Epithelial cell of prostate (primary cell): Measurements from ENCODE around the gene H1-8.

Experiments
- DNase-seq: peaks from one replicate; pipeline ENCODE4 v3.0.0-alpha.2; 2011; ENCODE audit warnings: low read depth, low spot score
- H3K27ac ChIP-seq: fragments of 450-650 bp; 2 replicates; pipeline ENCODE4 v1.5.1; 2017; ENCODE audit warnings: mild to moderate bottlenecking

Gene H1-8

DNA sequence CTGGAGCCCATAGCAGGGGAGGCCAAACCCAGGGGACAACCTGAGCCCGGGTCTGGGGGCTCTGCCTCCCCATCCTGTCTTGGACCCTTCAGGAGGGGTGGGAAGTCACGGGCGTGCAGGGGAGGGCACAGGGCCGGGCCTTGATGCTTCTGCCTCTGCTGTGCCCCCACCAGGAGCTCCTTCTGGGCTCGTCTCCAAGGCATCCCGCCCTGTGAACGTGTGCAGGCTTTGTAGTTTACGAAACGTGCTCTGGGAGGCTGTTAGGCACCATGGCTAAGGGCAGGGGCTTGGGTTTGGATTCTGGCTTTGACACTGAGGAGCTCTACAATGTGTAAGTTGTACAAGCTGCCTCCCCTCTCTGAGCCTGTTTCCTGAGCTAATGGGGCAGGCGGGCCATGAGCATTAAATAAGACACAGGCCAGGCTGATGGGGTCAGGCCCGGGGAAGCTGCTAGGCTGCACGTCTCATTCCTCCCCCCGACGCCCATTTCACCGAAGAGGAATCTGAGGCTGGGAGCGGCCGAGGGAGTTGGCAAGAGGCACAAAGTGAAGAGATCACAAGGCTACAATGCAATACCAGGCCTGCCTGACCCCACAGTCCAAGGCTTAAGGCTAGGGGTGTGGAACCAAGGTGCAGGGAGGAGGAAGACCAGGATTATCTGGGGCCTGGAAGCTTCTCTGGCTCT lies 43.9 kb downstream of the H1-8 start:
- DNase-seq, result no peak
- H3K27ac ChIP-seq, result no peak overlapping the region

DNA sequence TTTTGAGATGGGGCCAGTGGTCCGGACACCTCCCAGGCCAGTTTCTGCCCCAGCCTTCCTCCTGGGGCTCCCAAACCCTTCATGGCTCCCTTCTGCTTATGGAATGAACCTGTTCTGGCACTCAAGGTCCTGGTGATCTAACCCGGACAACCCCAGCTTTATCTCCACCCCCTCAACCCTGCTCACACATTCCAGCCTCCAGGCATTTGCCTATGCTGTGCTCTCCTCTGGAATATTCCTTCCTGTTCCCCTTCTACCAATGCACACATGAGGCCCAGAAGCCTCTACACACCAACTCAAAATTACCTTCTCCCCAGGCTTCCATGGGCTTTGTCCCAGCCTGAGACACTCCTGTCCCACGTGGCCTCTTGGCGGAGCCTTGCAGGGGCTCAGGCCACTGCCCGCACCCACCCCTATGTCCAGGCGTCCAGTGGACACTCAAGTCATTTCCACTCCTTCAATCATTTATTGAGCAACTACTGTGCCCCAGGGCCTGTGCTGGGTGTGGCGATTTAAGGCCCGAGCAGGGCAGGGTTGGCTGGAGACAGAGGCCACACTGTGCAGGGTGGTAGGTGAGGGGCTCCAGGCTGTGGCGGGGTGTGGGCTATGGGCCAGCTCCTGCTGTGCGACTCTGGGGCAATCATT lies 44.7 kb downstream of the H1-8 start:
- no peak for DNase-seq
- H3K27ac ChIP-seq, result no peak overlapping the region

DNA sequence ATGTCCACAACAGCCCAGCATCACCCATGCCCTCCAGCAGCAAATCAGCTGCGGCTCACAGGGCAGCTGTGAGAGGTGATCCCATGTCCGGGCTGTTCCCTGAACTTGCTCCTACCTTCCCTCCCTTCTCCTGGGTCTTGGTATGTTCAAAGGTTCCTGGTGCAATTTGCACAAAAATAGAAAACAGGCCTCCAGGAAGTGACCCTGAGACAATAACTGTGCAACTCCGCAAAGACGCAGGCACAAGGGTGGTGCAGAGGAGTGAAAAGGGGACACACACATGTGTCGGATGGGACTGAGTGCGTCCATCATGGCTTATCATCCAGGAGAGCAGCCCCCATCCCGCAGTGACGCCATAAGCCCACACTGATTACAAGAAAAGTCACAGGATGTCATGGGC lies 47.2 kb downstream of the H1-8 start:
- DNase-seq, result no peak
- H3K27ac ChIP-seq, result no peak overlapping the region

DNA sequence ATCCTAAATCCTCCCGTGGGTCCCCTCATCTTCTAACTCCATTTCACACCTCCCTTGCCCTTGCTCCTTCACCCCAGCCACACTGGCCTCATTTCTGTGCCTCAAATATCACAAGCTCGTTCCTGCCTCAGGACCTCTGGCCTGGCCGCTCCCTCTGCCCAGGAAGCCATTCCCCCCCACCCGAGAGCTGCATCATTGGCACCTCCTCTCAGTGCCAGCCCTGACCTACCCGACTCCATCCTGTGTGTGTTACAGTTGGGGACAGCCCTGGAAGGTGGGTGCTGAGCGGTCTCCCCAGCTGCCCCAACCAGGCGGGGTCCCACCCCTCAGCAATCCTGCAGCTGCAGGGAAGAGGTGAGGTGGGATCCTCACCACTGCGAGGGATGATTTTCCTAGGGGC lies 49.0 kb downstream of the H1-8 start:
- no peak for DNase-seq
- H3K27ac ChIP-seq, result no peak overlapping the region

DNA sequence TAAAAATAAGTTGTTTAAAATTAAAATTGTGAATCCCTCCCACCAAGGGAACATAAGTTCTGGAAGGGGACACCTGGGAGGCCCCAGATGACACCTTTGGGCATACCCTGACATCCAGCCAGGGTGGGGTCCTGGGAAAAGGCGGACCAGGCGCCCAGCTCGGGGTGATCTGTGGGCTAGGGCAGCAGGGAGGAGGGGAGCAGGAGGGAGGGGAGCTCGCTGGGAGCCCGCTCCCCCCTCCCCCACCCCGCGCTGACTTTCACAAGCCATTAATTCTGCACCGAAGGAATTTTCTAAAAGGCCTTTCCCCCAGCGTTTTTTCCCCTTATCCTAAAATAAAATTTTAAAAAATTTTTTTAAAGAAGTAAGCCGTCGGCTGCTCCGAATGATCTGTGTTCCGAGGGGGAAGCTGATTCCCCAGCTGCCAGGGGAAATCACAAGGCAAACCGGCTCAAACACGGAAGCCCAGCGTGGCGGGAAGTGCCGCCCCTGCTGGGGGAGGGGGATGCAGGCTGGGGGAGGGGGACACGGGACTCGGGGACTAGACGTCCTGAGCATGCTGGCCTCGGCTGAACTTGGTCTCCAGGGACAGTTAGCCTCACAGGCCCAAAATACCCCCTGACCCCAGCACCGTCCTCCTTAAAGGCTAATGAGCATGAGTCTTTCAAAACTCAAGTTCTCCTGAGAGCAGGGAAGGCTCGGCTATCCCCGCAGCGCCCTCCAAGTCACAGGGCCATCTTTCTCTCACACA lies 49.6 kb downstream of the H1-8 start:
- H3K27ac ChIP-seq, result no peak overlapping the region
- DNase-seq, result no peak

DNA sequence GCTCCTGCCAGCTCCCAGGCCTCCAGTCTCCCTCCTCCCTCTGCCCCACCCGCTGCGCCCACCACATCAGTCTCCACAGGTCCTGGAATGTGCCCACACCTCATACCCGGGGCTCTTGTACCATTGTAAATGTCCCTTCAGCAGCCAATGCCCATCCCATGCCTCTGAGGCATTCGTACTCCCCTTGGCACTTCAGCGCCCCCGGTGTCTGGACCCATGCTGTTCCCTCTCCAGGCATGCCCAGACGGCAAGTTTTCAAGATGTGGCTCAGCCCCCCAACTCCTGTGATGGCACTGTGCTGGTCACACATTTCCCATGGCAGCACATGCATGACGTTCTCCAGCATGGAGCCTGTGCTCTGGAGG lies 50.2 kb downstream of the H1-8 start:
- DNase-seq, result no peak

DNA sequence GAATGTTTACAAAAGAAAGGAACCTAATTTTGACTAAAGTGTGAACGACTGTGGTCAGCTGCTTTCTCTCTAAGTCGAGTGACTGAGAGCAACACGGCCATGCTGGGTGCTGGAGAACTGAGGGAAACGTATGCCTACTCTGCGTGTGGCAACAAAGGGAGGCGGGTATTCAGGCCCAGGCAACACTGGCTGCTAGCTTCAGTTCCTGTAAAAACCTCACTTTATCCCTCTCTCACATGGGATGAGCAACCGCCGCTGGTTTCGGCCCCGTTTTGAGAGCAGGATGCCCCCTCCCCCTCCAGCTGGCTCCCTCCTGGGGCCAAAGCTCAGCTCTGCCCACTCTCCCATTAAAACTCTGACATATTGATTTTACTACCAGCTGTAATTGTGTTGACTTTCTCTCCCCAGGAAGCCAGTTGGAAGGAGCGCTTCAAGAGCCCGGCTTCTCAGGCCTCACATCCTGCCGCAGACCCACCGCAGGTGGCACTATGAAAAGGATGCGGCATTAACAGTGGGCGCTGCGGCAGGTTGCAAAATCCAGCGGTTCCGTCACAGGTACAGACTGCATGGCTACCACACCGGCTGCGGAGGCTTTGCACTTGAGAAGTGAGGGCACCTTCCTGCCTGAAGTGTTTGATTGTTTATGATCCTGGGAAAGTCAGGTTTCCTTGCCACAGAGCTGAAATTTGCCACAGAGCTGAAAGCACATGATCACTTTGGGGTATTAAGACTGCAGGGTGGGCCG lies 50.8 kb downstream of the H1-8 start:
- no peak overlapping the region for H3K27ac ChIP-seq
- no peak for DNase-seq

More for the DNA sequence above, 50.2 kb downstream of the H1-8 start:
- H3K27ac ChIP-seq, result no peak overlapping the region

DNA sequence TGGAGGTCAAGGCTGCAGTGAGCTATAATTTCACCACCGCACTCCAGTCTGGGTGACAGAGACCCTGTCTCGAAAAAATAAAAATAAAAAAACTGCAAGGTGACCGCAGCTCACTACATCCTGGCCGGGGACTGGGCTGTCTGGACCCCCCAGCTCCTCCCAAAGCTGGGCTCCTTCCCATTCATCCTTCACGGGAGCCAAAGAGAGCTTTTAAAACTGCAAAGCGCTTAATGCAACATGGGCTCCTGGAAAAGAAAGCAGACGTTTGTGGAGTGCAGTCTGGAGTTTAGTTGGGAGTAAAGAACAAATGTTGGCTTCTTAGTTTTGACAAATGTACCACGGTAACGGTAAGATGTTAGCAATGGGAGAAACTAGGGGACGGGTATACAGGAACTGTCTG lies 51.4 kb downstream of the H1-8 start:
- DNase-seq, result no peak
- H3K27ac ChIP-seq, result no peak overlapping the region

DNA sequence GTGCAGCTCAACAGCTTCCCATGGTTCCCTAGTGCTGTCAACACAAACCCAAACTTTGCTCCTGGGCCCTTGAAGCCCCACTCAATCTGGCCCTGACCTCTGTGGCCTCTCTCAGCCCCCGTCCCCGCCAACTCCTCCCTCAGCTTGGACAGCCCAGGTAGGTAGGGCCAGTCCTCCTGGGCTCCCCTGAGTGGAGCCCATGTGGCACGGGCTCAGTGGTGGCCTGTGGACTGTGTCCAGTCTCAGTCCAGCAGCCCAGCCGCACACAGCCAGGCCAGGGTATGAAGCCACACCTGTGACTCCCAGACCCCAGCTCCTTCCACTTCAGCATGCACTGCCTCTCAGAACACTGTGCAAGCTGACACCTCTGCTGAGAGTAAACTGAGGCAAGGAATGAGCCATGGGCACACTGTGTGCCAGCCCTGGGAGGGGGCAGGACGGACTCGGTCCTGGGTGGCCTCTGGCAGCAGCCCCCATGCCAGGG lies 52.0 kb downstream of the H1-8 start:
- DNase-seq, result no peak
- H3K27ac ChIP-seq, result no peak overlapping the region

DNA sequence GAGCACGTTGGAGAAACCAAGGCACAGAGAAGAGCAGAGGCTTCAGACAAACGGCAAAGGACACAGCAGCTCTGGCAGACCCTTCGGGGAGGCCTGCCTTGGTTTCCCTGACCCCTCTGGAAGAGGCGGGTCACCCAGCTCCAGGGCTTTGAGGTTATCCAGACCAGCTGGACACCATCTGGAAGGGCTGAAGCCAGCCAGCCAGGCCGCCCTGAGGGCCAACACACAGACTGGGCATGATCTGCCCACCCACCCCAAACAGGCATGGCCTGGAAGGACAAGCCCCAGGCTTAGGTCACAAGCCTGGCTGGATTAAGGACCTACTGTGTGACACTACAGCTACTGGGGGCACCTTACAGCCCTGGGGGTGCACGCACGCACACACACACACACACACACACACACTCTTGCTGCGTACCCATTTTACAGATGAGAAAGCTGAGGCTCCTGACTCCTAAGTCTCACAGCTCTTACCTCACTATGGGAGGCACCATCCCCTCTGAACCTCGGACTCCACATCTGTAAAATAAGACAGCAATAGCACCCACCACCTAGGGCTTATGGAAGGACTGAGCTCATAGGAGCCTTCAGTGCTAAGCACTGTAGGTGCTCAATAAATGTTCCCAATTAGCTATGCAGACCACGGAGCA lies 52.7 kb downstream of the H1-8 start:
- H3K27ac ChIP-seq, result no peak overlapping the region
- DNase-seq, result no peak

DNA sequence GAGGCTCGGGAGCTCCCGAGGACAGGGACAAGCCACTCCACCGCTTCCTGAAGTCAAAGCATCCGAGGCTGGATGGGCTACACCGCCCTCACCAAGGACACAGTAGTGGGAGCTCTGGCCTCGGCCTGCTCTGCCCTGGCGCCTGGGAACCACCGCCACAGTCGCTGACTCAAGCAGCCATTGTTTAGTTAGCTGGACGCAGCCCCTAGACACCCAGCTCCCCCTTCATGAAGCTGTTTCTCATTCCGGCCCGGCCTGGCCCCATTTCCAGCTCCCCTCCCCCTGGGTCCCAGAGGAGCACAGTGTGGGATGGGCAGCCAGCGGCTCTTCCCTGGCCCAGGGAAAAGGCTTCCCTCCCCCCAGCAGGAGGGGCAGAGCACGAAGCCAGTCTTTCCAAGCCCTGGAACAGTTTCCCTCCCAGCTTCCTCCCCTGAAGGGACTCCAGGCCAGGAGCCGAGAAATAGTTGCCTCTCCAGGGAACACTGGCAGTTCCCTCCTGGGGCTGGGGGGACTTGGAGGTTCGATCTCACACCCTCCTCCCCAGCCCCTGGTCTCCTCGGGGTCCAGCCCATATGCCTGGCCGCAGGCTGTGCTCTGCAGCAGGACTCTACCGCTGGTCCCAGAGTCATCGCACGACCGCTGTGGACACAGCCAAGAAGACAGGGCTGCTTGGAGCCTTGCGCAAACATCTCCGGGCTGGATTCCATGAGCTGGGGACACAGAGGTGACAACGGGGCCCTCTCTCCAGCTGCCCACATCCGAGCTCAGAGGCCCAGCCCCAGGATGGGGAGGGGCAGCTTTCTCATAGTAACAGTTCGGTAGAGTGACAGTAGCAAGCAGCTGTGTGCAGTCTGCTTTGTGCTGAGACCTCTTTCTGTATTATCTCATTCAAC lies 53.5 kb downstream of the H1-8 start:
- no peak for DNase-seq
- H3K27ac ChIP-seq, result no peak overlapping the region

DNA sequence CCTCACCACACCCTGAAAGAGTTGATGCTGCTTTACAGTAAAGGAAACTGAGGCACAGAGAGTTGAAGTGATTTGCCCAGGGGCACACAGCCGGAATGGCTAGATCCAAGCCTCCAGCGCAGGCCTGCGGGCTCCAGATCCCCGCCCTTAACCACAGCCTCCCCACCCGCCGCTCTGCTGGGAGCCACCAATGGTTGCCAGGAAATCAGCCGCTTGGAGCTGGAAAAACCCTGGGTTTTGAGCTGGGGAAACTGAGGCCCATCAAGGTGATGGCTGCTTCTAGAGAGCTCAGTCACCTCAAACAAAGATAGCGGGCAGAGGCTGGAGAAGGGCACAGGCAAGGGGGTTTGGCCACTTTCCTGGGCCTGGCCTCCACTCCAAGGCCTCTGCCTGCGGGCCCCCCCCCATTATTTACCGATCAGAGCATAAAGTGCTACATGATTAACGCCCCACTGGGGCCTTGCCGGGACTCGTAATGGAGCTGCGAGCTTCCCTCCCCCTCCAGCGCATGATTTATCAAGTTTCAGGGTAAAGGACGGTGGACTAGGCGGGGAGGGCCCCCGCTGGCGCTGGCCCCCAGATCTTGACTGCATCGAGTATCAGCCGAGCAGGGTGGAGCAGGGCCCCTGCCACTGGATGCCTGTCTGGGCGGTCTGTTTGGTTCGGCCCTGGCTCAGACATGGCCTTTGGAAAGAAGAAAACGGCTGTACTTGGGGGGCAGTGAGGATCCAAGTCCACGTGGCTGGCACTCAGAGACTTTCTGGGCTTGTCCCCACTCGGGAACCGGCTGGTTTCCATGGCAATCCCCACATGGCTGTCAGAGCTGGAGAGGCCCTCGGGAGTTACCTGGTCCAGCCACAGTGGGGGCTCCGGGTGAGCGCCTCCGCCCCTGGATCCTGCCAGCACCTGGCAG lies 54.4 kb downstream of the H1-8 start:
- H3K27ac ChIP-seq, result no peak overlapping the region
- DNase-seq, result no peak

DNA sequence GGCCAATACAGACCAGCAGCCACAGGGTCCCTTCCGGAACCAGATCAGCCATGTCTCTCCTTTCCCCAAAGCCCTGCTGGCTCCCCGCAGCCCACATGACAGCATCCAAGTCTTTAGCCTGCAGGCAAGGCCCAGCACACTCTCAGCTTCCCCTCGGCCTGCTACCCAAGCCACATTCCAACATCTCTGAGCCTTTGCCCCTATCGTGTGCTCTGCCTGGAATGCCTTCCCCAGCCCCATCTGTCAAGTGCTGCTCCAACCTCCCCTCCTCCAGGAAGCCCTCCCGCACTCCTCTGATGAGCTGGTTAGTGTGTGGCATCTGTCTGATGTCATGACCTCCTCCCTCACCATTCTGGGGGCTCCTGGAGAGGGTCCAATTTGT lies 55.0 kb downstream of the H1-8 start:
- no peak for DNase-seq

DNA sequence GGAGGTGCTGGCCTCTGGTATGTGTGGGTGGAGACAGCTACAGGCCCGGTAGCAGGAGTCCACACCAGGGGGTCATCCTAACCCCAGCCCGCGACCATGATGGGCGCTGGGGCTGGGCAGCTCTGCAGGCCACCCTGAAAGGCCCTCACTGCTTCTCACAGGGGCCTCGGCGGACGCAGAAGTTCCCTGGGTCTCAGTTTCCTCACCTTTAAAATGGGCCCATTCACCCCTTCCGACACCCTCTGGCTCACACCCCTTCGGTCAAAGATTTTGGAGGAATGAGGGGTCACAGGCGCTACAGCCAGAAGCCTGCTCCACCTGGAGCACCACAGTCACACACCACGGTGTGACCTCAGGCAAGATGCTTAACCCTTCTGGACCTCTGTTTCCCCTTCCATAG lies 55.5 kb downstream of the H1-8 start:
- no peak overlapping the region for H3K27ac ChIP-seq
- no peak for DNase-seq

More for the DNA sequence above, 55.0 kb downstream of the H1-8 start:
- H3K27ac ChIP-seq, result no peak overlapping the region

DNA sequence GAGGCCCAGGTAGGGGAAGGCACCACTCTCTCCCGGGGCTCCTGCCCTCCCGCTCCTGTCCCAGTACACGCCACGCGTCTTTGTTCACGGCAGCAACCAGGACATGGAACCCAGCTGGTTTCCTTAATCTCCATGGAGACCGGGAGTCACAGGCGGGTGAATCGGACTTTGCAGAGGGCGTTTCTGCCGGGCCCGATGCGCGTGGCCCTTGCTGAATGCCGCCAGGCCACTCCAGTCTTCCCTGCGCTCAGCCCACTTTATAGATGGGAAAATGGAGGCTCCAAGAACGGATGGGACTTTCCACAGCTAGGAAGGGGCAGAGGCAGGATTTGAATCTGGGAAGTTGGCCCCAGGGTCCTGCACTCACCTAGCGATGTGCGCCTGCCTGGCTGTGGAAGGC lies 56.1 kb downstream of the H1-8 start:
- no peak for DNase-seq
- H3K27ac ChIP-seq, result no peak overlapping the region

DNA sequence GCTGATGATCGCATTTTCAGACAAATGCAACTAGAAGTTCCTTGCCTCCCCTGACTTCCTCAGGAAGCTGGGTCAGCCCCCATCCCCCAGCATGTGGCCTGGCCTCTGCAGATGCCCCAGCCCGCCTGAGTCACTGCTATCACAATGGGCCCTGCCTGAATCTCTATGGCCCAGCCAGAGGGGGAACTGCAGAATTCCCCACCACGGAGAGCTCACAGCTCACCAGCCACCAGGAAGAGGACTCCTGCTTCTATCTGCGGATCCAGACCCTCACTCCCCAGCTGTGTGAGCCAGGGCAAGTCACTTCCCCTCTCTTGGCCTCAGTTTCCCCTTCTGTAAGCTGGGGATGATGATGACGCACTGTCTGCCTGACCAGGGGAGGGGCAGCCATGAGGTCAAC lies 56.6 kb downstream of the H1-8 start:
- no peak for DNase-seq
- H3K27ac ChIP-seq, result no peak overlapping the region

DNA sequence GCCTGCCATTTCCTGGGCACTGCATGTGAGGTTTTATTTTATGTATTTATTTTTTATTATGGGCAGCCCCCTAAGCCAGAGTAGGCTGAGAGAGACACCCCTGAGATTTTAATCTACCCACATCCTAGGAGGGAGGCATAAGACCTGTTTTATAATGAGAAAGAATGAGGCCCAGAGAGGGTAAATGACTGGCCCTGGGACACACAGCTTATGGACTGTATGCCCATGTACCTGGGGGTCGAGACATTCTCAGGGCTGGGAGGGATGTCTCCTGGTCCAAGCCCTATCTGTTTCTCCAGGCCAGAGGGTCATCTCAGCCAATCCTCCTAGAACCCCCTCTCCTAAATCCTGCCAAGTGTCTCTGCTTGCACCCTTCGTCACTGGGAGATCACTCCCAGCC lies 57.4 kb downstream of the H1-8 start:
- H3K27ac ChIP-seq, result no peak overlapping the region
- no peak for DNase-seq
